T1000 (cell line): ENCODE data around the gene CNP.

Source experiments
- DNase-seq: peaks from one replicate; lab custom pipeline; 2025; ENCODE audit warnings: mixed read lengths; lab: John Stamatoyannopoulos, UW

Gene CNP

GRCh38 chr17:41942626-41943373 is 23.8 kb upstream of the CNP start:
- DNase-seq = no peak

GRCh38 chr17:41943492-41943891 is 23.1 kb upstream of the CNP start:
- DNase-seq = no peak

GRCh38 chr17:41944943-41945342 is 21.7 kb upstream of the CNP start:
- DNase-seq = no peak

GRCh38 chr17:41948762-41949460 is 17.7 kb upstream of the CNP start:
- no peak for DNase-seq

GRCh38 chr17:41956522-41956921 is 10.1 kb upstream of the CNP start:
- DNase-seq = no peak

- no peak for DNase-seq
Measured at GRCh38 chr17:41957031-41957868, 9.3 kb upstream of the CNP start.

GRCh38 chr17:41957869-41958439 is 8.6 kb upstream of the CNP start:
- DNase-seq = no peak

- no peak for DNase-seq
Measured at GRCh38 chr17:41959030-41959335, 7.6 kb upstream of the CNP start.

DNA sequence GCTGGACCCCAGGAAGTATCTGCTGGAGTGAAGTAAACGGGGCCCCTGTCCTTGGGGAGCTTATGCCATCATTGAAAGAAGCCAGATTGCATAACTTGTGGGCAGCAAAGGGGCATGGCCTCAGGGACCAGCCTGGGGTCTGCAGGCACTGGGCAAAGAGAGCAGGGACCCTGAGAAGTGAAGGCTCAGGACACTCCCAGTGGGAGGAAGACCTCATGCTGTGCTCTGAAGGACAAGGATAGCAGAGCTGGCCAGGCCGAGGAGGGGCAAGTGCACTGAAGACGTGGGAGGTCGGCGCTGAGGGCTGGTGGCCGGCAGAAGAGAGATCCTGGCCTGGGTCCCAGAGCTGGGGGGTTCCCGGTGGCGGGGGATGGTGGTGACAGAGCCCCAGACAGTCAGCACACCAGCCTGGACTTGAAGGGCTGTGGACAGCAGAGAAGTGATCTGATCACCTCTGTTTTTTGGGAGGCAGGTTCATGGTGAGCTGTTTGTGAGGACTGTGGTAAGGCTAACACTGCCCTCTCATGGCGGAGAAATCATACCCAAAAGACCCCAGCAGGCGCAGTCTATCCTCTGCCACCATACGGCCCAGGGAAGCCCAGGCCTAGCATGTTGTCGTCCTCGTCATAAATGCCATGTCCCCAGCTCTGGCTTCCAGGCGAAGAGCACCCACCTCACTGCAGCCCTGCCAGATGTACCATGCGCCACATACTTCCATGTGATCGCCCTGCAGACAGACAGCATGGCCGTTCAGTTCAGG is 7.1 kb upstream of the CNP start:
- peak; percentile 9 for DNase-seq

GRCh38 chr17:41962111-41962510 is 4.5 kb upstream of the CNP start:
- no peak for DNase-seq

DNA sequence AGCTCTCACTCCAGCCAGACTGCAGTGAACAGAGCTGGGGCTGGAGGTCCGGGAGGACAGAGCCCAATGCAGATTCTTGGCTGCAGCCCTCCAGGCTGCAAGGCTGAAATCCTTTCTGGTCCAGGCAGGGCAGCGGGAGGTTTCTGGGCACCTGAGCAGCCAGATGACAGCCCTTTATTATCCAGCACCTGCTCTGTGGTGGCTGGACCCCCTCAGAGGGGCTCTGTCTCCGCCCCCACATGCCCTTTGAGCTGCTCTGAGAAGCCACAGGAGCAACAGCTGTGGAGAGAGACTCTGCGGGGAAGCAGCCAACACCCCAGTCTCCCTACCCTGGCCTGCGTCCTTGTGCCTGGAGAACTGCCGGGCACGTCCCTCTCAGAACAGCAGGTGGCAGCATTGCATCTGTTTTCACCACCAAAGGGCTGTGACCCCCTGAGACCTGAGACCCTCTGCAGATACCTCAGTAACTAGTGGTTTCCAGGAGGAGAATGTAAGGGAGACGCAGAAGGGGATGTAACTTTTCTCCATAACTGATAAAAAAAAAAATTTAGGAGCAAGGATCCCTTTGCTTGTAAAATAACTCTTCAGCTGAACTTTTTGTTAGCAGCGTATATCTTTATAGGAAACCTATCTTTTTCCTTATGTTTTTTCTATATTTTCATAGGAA is 3.7 kb upstream of the CNP start:
- peak; percentile 28 for DNase-seq

GRCh38 chr17:41965694-41966462 is 717 bp upstream of the CNP start:
- DNase-seq = no peak

GRCh38 chr17:41967141-41967920 is 736 bp downstream of the CNP start:
- peak; percentile 31 for DNase-seq

DNA sequence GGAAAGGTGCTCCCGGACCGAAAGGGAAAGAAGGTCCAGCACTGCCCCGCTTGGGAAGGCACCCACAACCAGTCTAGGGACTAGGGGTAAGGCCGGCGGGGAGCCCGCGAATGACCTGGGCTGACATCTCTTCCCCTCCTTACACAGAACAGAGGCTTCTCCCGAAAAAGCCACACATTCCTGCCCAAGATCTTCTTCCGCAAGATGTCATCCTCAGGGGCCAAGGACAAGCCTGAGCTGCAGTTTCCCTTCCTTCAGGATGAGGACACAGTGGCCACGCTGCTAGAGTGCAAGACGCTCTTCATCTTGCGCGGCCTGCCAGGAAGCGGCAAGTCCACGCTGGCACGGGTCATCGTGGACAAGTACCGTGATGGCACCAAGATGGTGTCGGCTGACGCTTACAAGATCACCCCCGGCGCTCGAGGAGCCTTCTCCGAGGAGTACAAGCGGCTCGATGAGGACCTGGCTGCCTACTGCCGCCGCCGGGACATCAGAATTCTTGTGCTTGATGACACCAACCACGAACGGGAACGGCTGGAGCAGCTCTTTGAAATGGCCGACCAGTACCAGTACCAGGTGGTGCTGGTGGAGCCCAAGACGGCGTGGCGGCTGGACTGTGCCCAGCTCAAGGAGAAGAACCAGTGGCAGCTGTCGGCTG is 1.5 kb downstream of the CNP start:
- DNase-seq = no peak

DNA sequence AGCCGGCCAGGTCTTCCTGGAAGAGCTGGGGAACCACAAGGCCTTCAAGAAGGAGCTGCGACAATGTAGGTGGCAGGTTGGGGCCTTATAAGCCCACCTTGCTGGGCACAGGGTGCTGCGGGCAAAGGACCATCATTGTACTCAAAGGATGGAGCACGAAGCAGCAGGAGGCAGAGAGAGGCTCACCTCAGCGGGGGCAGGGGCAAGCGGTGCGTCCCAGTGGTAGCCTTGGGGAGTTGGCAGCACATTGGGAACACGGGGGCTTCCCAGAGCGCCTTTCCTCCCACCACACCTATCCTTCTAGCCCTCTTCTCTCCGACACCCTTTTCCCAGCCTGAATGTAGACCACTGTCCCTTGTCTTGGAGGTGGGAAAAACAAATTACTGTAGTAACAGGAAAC is 2.1 kb downstream of the CNP start:
- DNase-seq = no peak

DNA sequence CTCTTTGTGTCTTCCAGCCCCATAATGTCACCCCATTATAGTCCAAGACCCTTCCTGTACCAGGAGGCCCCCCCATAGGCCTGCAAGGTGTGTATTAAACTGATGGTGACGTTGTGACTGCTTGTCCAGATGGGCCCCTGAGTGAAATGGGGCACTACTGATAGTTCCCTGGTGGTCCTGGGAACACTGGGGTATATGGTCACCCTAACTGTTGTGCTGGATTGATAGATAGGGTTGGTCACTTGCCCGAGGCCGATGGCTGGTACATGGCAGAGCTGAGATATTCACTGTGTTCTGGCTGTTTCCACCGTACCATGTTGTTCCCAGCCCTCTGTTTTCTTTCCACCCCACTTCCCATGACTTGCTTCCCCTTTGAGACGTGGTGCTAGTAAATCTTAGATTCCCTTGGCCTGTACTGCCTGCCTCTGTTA is 4.3 kb downstream of the CNP start:
- DNase-seq = no peak

- no peak for DNase-seq
Measured at GRCh38 chr17:41971721-41972523, 5.3 kb downstream of the CNP start.
